GM18519 (cell line): Measurements from ENCODE around the gene TSPAN1.

Experiments used
- ATAC-seq: cut with Tn5 transposase; IDR thresholded peaks from one replicate; pipeline ENCODE4 v1.9.1; 2021; ENCODE audit warnings: mild to moderate bottlenecking, moderate library complexity; ENCODE audit not compliant: unreplicated experiment, low FRiP score

Gene TSPAN1

GRCh38 chr1:46183926-46184557, 9.2 kb downstream of the TSPAN1 start:
- no peak for ATAC-seq

- ATAC-seq, result no peak
These were observed 10.2 kb downstream of the TSPAN1 start for GRCh38 chr1:46184920-46185658.

- no peak for ATAC-seq
These were observed 11.2 kb downstream of the TSPAN1 start for GRCh38 chr1:46186076-46186475.

GRCh38 chr1:46187106-46187869, 12.4 kb downstream of the TSPAN1 start:
- ATAC-seq, result no peak

- no peak for ATAC-seq
These were observed 13.6 kb downstream of the TSPAN1 start for GRCh38 chr1:46188295-46189030.

GRCh38 chr1:46190539-46190938, 15.7 kb downstream of the TSPAN1 start:
- no peak for ATAC-seq

GRCh38 chr1:46191033-46191701, 16.3 kb downstream of the TSPAN1 start:
- ATAC-seq, result no peak

GRCh38 chr1:46192171-46192570, 17.3 kb downstream of the TSPAN1 start:
- no peak for ATAC-seq

GRCh38 chr1:46193285-46193684, 18.4 kb downstream of the TSPAN1 start:
- no peak for ATAC-seq

GRCh38 chr1:46193984-46194570, 19.2 kb downstream of the TSPAN1 start:
- no peak for ATAC-seq

GRCh38 chr1:46194641-46195193, 19.8 kb downstream of the TSPAN1 start:
- ATAC-seq, result no peak

- no peak for ATAC-seq
These were observed 21.7 kb downstream of the TSPAN1 start for GRCh38 chr1:46196609-46197008.

- ATAC-seq, result no peak
These were observed 22.7 kb downstream of the TSPAN1 start for GRCh38 chr1:46197560-46197963.

GRCh38 chr1:46197964-46198811, 23.3 kb downstream of the TSPAN1 start, which contains the start of gene POMGNT1:
Gene POMGNT1 (minus strand): TSS chr1:46198434. CDS start chr1:46197821, 613 bp downstream.
- peak; percentile 60 for ATAC-seq

GRCh38 chr1:46199233-46199749, 24.4 kb downstream of the TSPAN1 start:
- no peak for ATAC-seq

- ATAC-seq, result no peak
These were observed 29.0 kb downstream of the TSPAN1 start for GRCh38 chr1:46203738-46204405.

GRCh38 chr1:46204406-46204742, 29.5 kb downstream of the TSPAN1 start:
- no peak for ATAC-seq

- no peak for ATAC-seq
These were observed 30.3 kb downstream of the TSPAN1 start for GRCh38 chr1:46205141-46205540.
